GM23248 (cell line): ENCODE results near the gene FBXO9.

Experiments used
- EZH2 ChIP-seq: fragments of 200-600 bp; sonication (generic); IDR thresholded peaks from 2 replicates; pipeline ENCODE4 v1.6.1; 2018; ENCODE audit warnings: antibody characterized with exemption, mild to moderate bottlenecking; ENCODE audit not compliant: insufficient read depth, poor library complexity, severe bottlenecking
- EZH2phosphoT487 ChIP-seq: fragments of 200-600 bp; sonication (generic); IDR thresholded peaks from 2 replicates; pipeline ENCODE4 v1.6.1; 2018; ENCODE audit warnings: antibody characterized with exemption, moderate library complexity, mild to moderate bottlenecking, low read depth; ENCODE audit not compliant: insufficient read depth

DNA sequence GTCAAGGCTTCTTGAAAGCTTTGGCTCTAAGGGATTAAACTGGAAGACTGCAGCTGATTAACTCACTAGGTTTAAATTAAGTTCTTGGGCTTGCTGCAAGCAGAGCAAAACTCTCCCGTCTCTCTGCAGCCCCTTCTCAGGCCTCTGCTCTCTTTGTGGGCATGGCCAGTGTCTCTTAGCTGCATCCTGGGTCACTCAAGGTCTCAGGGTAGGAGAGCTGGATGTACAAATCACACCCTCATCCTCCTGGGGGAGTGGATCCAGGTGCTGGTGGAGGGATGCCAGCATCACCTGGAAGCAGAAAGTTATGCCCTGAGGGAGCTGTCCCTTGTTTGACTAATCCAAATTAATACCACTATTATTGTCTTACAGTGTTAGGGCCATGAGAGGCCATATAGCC, 47.7 kb downstream of the FBXO9 start:
- TF ChIP-seq EZH2: no peak
- no peak for TF ChIP-seq EZH2phosphoT487
